Fibroblast of mammary gland (primary cell): ENCODE data around the gene TRAF1.

ENCODE experiments used
- DNase-seq: peaks from one replicate; pipeline ENCODE4 v3.0.0-alpha.2; 2010; ENCODE audit warnings: low read depth
- H3K4me3 ChIP-seq: 2 replicates; pipeline ENCODE4 v1.5.1; 2011; ENCODE audit warnings: low read depth, mild to moderate bottlenecking, low read length, moderate library complexity; ENCODE audit not compliant: control insufficient read depth
- TF ChIP-seq, protein P1 (sequence below): conservative IDR thresholded peaks from 2 replicates; pipeline ENCODE4 v1.5.1; 2011; ENCODE audit warnings: low read depth, low read length, inconsistent platforms; ENCODE audit not compliant: control insufficient read depth, insufficient read depth

Gene TRAF1

DNA sequence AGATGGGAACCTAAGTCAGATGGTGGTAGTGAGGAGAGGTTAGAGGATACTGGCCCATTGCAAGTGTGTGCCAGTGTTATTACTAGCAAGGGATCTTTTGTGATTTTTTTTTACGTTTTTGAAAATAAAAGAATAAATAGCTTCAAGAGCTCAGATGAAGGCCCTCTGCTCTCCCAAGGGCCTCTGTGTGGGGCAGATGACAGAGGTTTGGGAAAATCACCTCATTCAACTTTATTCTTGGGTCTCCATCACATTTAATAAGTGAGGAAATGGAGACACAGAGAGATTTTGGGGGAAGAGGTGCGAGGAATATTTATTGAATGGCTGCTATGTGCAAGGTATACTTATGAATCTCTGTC, 10.1 kb upstream of the TRAF1 start:
- no peak overlapping the region for H3K4me3 ChIP-seq
- TF ChIP-seq, protein P1, sequence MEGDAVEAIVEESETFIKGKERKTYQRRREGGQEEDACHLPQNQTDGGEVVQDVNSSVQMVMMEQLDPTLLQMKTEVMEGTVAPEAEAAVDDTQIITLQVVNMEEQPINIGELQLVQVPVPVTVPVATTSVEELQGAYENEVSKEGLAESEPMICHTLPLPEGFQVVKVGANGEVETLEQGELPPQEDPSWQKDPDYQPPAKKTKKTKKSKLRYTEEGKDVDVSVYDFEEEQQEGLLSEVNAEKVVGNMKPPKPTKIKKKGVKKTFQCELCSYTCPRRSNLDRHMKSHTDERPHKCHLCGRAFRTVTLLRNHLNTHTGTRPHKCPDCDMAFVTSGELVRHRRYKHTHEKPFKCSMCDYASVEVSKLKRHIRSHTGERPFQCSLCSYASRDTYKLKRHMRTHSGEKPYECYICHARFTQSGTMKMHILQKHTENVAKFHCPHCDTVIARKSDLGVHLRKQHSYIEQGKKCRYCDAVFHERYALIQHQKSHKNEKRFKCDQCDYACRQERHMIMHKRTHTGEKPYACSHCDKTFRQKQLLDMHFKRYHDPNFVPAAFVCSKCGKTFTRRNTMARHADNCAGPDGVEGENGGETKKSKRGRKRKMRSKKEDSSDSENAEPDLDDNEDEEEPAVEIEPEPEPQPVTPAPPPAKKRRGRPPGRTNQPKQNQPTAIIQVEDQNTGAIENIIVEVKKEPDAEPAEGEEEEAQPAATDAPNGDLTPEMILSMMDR, result no peak
- no peak for DNase-seq

DNA sequence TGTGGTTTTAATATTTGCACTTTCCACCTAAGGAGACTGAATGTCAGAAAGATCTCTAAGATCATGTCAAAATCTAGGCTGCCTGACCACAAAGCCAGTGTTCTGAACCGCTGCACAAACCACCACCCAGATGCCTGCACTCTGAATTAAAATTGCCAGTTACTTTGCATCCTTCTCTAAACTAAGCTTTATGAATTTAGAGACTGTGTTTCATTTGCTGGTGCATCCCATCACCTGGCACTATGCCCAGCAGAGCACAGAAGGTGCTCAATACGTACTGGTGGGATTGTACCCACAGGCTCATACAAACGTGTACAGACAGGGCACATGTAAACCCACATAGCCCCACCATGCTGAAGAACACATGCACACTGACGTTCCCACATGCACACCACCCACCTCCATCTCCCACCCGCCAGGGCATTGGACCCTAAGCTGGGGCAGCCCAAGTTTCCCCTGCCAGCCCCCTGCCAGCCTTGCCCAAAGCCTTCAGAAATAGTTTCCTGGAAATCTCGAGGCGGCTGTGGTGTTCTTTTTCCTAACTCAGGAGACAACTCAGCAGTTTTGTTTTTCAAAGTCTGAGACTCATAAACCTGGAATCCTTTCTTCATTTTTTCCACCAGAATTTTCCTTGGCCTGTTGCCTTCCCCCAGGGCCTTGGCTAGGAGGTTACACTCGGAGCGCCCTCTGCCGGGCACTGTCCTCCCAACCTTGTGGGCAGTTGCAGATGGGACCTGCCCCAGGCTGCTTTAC, 9.6 kb upstream of the TRAF1 start:
- TF ChIP-seq, protein P1, result peak; percentile 97
- H3K4me3 ChIP-seq, result peak overlapping the region; percentile 40
- DNase-seq, result peak; percentile 96

DNA sequence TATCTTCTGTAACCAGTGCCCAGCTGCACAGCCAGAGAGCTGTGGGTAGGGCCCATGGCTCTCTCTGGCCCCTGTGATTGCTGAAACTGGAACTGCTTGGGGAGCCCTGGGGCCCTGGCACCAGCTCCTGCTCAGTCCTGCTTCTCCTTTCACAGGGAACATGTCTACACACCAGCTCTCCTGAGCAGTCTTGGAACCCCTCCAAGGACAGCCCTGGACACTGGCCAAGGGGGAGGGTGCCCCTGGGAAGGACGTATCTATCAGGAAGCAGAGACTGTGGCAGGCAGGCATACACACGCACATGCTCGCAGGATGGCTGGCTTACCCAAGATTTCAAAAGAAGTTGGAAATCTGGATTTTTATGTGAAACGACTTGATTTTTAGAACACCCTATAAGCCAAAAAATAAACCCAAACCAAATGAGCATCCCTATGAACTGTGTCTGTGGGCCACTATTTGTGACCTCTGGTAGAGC, 8.8 kb upstream of the TRAF1 start:
- DNase-seq, result peak; percentile 93
- no peak overlapping the region for H3K4me3 ChIP-seq
- TF ChIP-seq, protein P1, result no peak

DNA sequence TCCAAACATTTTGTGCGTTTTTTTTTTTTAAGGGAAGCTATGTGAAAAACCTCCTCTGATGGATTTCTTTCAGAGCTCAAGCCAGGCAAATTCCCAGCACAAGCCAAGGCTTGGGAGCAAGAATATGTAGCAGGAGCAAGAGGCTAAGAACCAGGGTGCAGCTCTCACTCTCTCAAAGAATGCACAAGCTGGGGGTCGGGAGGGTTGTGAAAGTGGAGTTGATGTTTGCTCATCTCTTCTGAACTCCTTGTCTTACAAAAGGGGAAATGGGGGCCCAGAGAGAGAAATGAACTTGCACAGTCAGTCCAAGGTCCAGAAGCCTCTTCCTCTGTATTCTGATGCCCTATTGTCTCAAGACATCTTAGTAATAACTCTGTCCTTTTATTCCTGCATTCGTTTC, 7.7 kb upstream of the TRAF1 start:
- no peak for DNase-seq
- H3K4me3 ChIP-seq, result no peak overlapping the region
- TF ChIP-seq, protein P1, result no peak

DNA sequence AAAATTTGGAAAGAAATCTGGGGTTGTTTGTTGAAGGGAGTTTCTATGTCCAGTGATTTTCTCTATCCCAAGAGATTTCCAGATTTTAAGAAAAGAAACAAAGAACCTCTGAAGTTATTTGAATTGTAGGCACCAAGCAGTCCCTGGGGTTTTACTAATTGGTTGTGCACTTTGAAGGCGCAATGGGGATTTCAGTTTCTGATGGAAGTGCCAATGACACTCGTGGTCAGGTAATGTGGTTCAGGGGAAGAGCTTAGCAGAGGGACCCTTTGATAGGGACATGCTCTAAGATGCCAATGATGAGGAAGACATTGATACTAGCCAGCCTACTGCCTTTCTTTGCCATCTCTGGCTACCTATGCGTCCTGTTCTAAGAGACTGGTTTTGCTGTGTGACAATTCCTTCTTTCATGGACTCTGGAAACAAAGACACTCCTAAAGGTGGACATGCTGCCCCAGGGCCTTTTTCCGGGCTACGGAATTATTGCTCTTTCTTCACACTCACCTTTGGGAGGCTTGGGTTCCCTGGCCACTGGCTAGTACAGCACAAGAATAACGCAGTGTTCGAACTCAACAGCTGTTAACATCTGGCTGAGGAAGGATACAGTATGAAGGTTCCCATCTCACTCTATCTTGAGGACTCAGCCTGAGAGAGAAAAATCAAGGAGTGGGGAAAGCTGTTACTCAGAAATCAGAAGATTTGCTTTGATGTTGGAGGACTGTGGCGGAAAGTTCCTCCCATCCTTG, 6.9 kb upstream of the TRAF1 start:
- DNase-seq, result no peak
- H3K4me3 ChIP-seq, result no peak overlapping the region
- TF ChIP-seq, protein P1, result no peak

DNA sequence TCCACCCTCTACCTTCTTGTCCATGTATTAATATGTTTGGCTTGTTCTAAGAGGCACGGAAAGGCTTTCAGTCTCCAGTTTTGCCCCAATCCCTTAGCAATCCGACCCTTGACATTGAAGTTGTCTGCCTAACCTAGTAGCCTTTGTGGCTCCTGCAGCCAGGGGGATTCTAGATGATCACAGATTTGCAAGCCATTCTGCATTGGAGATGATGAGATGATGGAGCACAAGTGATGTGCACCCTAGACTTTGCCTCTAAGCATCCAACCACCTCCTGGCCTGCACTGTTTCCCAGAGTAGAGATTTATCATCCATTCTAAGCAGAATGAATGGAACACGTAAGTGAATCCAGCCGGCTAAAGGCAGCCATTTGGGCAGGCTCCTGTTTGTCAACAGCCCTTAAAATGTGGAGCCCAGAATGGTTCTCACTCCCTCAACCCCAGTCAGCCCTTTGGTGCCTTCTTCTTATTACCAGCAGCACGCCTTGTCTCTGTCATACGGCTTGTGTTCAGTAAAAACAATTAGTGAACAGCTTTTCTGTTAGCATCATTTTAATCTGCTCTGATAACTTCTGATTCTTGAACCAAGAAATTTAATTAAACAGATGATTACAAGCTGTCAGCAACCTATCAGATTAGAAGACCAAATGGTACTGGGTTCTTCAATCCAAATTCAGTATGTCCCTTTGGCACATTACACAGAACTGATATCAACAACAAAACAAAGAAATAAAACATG, 5.7 kb upstream of the TRAF1 start:
- DNase-seq, result no peak
- TF ChIP-seq, protein P1, result no peak
- H3K4me3 ChIP-seq, result no peak overlapping the region
